PFSK-1 (cell line): ENCODE results near the gene LENG9.

ENCODE experiments used
- FOXP2 ChIP-seq: optimal IDR thresholded peaks from 2 replicates; pipeline ENCODE3; 2011; ENCODE audit warnings: borderline replicate concordance, control low read depth, inconsistent platforms; ENCODE audit not compliant: insufficient read depth; ENCODE audit errors: extremely low read length, extremely low read depth
- POLR2AphosphoS5 ChIP-seq: IDR thresholded peaks from 2 replicates; pipeline ENCODE4 v1.6.1; 2012; ENCODE audit warnings: low read depth, mild to moderate bottlenecking, control low read depth, low read length, moderate library complexity
- SIN3A ChIP-seq: IDR thresholded peaks from 2 replicates; pipeline ENCODE4 v1.6.1; 2012; ENCODE audit warnings: mild to moderate bottlenecking, low read length, moderate library complexity, borderline replicate concordance; ENCODE audit not compliant: insufficient read depth
- TAF1 ChIP-seq: IDR thresholded peaks from 2 replicates; pipeline ENCODE4 v1.6.1; 2012; ENCODE audit warnings: low read length, control low read depth, borderline replicate concordance; ENCODE audit not compliant: insufficient read depth
- TF ChIP-seq, protein P1 (sequence below), 2 experiments: IDR thresholded peaks; 2 replicates each; pipeline versions ENCODE4 v1.6.1 to v1.8.0; 2011 to 2012; ENCODE audit warnings: low read depth in 2 of 2, low read length in 2 of 2, control low read depth in 1 of 2, inconsistent platforms in 1 of 2, mild to moderate bottlenecking in 1 of 2, moderate library complexity in 1 of 2; ENCODE audit not compliant: insufficient read depth in 1 of 2

Gene LENG9

DNA sequence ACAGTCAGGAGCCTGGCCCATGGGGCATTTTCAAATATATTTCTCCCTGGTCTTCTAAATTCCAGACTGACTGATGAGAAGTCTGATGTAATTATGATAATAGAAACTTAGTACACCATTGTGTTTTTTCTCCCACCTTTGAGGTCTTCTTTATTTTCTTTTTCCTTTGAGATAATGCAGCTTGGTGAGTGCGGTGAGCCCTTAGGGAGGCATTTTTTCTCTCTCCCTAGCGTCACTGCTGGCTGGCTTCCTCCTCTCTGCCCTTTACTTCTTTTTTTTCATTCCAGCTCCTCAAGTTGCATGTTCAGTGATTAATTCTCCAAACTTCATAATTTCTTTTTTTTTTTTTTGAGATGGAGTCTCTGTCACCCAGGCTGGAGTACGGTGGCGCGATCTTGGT lies 22.3 kb upstream of the LENG9 start:
- TF ChIP-seq POLR2AphosphoS5: no peak
- TF ChIP-seq TAF1: no peak
- TF ChIP-seq FOXP2: no peak
- TF ChIP-seq, protein P1, sequence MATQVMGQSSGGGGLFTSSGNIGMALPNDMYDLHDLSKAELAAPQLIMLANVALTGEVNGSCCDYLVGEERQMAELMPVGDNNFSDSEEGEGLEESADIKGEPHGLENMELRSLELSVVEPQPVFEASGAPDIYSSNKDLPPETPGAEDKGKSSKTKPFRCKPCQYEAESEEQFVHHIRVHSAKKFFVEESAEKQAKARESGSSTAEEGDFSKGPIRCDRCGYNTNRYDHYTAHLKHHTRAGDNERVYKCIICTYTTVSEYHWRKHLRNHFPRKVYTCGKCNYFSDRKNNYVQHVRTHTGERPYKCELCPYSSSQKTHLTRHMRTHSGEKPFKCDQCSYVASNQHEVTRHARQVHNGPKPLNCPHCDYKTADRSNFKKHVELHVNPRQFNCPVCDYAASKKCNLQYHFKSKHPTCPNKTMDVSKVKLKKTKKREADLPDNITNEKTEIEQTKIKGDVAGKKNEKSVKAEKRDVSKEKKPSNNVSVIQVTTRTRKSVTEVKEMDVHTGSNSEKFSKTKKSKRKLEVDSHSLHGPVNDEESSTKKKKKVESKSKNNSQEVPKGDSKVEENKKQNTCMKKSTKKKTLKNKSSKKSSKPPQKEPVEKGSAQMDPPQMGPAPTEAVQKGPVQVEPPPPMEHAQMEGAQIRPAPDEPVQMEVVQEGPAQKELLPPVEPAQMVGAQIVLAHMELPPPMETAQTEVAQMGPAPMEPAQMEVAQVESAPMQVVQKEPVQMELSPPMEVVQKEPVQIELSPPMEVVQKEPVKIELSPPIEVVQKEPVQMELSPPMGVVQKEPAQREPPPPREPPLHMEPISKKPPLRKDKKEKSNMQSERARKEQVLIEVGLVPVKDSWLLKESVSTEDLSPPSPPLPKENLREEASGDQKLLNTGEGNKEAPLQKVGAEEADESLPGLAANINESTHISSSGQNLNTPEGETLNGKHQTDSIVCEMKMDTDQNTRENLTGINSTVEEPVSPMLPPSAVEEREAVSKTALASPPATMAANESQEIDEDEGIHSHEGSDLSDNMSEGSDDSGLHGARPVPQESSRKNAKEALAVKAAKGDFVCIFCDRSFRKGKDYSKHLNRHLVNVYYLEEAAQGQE (IDR thresholded peaks at IDR 0.05; ENCODE audit: insufficient read depth in 1 of 2, low read depth in 2 of 2, low read length in 2 of 2): no peak
- no peak for TF ChIP-seq SIN3A

- no peak for TF ChIP-seq SIN3A
These were observed 20.9 kb upstream of the LENG9 start for GRCh38 chr19:54484451-54484850.

GRCh38 chr19:54482889-54483288 lies 19.3 kb upstream of the LENG9 start:
- TF ChIP-seq POLR2AphosphoS5 (no peak), TAF1 (no peak), SIN3A (no peak)
- TF ChIP-seq, protein P1 (IDR thresholded peaks at IDR 0.05; ENCODE audit: insufficient read depth in 1 of 2, low read depth in 2 of 2, low read length in 2 of 2): no peak

DNA sequence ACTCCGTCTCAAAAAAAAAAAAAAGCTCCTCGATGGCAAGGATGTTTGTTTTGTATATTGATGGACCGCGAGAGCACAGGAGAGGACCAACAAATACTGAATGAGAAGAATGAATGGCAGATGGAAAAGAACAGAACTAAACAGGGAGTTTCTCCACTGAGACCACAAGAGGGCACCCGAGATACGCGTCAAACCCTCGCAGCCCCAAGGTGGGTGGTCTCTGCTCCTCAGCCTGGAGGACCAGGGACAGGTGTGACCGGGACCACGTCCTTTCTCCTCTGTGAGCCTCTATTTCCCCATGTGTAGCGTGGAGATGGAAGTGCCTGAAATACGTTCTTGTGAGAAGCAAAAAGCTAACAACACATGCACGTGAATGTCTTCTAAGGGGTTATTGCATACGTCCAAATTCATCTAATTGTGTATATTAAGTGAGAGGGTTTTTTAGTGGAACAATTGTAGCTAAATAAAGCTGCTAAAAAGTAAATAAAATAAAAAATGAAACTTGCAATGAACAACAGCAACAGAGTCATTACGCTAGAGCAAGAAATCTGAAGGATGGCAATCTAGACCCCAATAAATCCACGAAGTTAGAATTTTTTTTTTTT lies 17.9 kb upstream of the LENG9 start:
- TF ChIP-seq POLR2AphosphoS5 (no peak), TAF1 (no peak), SIN3A (no peak), FOXP2 (no peak)
- TF ChIP-seq, protein P1 (IDR thresholded peaks at IDR 0.05; ENCODE audit: insufficient read depth in 1 of 2, low read depth in 2 of 2, low read length in 2 of 2): no peak

DNA sequence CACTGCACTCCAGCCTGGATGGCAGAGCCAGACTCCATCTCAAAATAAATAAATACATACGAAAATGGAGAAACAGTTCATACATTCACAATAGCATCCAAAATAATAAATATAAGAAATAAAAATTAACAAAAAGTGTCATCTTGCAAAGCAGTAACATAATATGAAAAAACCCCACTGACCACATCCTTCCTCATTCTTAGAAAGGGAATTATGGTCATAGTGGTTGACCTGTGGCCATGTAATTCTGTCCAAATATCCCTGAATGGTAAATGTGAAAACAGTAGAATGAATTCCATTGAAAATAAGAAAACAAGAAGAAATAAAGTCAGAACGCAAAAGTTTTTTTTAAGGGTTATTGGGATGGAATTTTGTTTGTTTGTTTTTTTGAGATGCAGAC lies 16.5 kb upstream of the LENG9 start:
- no peak for TF ChIP-seq TAF1
- no peak for TF ChIP-seq FOXP2
- TF ChIP-seq SIN3A: no peak
- no peak for TF ChIP-seq POLR2AphosphoS5
- TF ChIP-seq, protein P1 (IDR thresholded peaks at IDR 0.05; ENCODE audit: insufficient read depth in 1 of 2, low read depth in 2 of 2, low read length in 2 of 2): no peak
